Stomach smooth muscle (tissue), 2 donors: Measurements from ENCODE around the gene ZNF112.
"Not testable (repeated sequence)": the region's sequence is repeated elsewhere in the genome, so short reads cannot be mapped to it uniquely, and the experiment has no call there.

Experiments
- H3K27ac ChIP-seq: one replicate; pipeline ENCODE4 v1.7.0; 2013; ENCODE audit warnings: mild to moderate bottlenecking, low read length, inconsistent platforms
- H3K27me3 ChIP-seq, 2 donors: one replicate each; pipeline ENCODE4 v1.7.0; 2013; ENCODE audit warnings: low read length in 2 of 2; ENCODE audit not compliant: insufficient read depth in 2 of 2, control insufficient read depth in 1 of 2
- H3K36me3 ChIP-seq, 2 donors: one replicate each; pipeline ENCODE4 v1.7.0; 2013; ENCODE audit warnings: low read length in 2 of 2; ENCODE audit not compliant: control insufficient read depth in 2 of 2, insufficient read depth in 2 of 2
- H3K4me1 ChIP-seq: one replicate; pipeline ENCODE4 v1.7.0; 2013; ENCODE audit warnings: low read length; ENCODE audit not compliant: control insufficient read depth, insufficient read depth
- H3K4me3 ChIP-seq, 2 donors: one replicate each; pipeline ENCODE4 v1.7.0; 2013; ENCODE audit warnings: low read length in 2 of 2
- H3K9ac ChIP-seq, 2 donors: one replicate each; pipeline ENCODE4 v1.7.0; 2013; ENCODE audit warnings: low read length in 2 of 2, mild to moderate bottlenecking in 1 of 2
- H3K9me3 ChIP-seq, 2 donors: one replicate each; pipeline ENCODE4 v1.7.0; 2013; ENCODE audit warnings: low read length in 2 of 2; ENCODE audit not compliant: control insufficient read depth in 2 of 2
- donor health status: healthy.
- donor health status: Pancreatic carcinoma.

Gene ZNF112

DNA sequence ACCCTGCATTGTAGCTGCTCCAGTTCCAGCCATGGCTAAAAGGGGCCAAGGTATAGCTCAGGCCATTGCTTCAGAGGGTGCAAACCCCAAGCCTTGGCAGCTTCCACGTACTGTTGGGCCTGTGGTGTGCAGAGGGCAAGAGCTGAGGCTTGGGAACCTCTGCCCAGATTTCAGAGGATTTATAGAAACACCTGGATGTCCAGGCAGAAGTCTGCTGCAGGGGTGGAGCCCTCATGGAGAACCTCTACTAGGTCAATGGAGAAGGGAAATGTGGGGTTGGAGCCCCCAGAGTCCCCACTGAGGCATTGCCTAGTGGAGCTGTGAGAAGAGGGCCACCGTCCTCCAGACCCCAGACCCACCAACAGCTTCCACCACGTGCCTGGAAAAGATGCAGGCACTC is 21.8 kb downstream of the ZNF112 start:
- not testable (repeated sequence) for H3K4me3 ChIP-seq, H3K4me1 ChIP-seq, H3K9ac ChIP-seq, H3K27ac ChIP-seq, H3K27me3 ChIP-seq
- Histone ChIP-seq H3K9me3 (peaks cover 7 to 20% of the 10 kb centered on the region in 2 donors), H3K36me3 (peaks cover 58 to 65% of the 10 kb centered on the region in 2 donors)

DNA sequence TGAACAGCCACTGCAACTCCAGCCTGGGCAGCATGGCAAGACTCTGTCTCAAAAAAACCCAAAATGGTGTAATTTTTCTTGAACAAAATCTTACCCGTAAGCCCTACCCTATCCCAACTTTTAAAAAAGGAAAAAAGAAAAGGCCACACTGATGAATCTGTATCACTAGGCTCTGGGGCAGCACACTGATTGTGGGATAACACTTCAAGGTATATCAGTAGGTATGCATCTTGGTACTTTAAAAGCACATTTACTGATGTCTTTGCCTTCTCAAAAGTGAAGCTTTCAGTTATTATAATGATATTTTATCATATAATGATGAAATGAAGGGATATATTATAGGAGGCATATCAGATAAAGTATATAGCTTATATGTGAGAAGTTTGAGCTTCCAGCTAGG is 24.3 kb downstream of the ZNF112 start:
- Histone ChIP-seq H3K9ac (no peak overlapping the region), H3K4me3 (no peak overlapping the region), H3K4me1 (no peaks in the 10 kb centered on the region), H3K36me3 (peaks cover 71 to 77% of the 10 kb centered on the region in 2 donors), H3K27me3 (no peaks in the 10 kb centered on the region), H3K9me3 (peaks cover 10 to 19% of the 10 kb centered on the region in 2 donors), H3K27ac (no peak overlapping the region)

DNA sequence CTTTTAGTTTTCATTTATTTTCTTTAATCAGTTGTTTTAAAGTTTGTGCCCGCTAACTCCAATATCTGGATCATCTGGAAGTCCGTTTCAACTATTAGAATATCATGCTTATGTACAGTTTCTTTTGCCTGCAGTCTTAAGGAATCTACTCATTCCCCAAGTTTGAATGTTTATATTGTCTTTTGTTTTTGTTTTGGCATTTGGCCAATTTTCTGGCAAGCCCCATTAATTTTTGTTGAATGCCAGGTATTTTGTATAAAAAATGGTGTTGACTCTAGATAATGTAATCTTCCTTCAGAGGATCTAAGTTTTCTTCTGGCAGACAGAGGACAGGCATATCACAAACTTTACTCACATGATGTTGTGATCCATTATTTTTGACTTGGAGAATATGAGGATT is 40.6 kb downstream of the ZNF112 start:
- peaks cover 2 to 12% of the 10 kb centered on the region in 2 donors for H3K9me3 ChIP-seq

DNA sequence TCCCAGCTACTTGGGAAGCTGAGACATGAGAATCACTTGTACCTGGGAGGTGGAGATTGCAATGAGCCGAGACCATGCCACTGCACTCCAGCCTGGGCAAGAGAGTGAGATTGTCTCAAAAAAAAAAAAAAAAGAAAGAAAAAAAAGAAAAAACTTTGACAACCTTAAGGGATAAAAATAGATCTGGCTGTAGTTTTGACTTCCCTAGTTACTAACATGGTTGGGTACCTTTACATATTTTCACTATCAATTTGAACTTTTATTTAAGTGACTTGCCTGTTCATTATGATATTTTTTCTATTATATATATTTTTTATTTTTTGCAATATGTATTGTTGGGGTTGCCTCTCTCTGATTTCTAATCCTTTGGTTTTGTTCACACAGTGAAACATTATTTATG is 43.2 kb downstream of the ZNF112 start:
- Histone ChIP-seq H3K36me3 (no peaks in the 10 kb centered on the region), H3K27me3 (no peaks in the 10 kb centered on the region), H3K9ac (no peak overlapping the region), H3K9me3 (peaks cover 9 to 12% of the 10 kb centered on the region in 2 donors), H3K4me1 (no peaks in the 10 kb centered on the region), H3K4me3 (no peak overlapping the region), H3K27ac (no peak overlapping the region)

More for the DNA sequence above, 40.6 kb downstream of the ZNF112 start:
- Histone ChIP-seq H3K9ac (no peak overlapping the region), H3K4me1 (no peaks in the 10 kb centered on the region), H3K4me3 (no peak overlapping the region), H3K27ac (no peak overlapping the region), H3K27me3 (no peaks in the 10 kb centered on the region), H3K36me3 (no peaks in the 10 kb centered on the region)

DNA sequence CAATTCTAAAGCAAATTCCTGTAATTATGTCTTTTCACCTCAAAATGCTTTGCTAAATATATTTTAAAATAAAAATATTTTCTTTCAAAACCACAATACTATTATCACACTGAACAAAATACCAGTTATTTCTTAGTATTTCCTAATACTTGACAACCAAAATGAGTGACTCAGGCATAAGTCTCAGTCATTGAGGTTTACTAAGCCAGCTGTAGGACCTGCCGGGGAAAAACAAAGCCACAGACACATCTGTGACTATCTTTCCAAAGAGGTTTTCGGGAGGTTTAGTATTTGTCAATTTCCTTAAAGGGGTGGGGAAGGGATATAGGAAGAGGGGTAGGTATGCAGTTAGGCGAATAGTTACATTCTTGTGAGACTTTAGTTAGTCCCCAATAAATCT is 48.5 kb downstream of the ZNF112 start:
- peaks cover 0 to 2% of the 10 kb centered on the region in 2 donors for H3K36me3 ChIP-seq
- H3K9me3 ChIP-seq = peaks cover 9 to 10% of the 10 kb centered on the region in 2 donors
- H3K4me3 ChIP-seq = no peak overlapping the region
- no peak overlapping the region for H3K9ac ChIP-seq
- H3K27me3 ChIP-seq = no peaks in the 10 kb centered on the region
- H3K27ac ChIP-seq = no peak overlapping the region
- peaks cover 5% of the 10 kb centered on the region for H3K4me1 ChIP-seq

DNA sequence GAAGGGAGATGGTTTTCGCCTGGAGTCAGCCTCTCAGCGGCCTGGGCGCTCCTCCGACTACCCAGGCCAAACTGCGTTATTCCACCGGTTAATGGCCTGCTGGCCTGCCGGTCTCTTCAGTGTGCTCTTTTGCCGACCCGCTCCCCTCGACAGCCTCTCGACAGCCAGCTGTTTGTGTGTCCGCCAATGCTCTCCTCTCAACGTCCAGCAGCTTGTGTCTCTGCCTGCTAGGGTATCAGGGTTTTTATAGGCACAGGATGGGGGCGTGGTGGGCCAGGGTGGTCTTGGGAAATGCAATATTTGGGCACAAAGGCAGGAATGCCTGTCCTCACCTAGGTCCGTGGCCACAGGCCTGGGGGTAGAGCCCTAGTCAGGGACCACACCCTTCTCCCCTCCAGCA is 50.2 kb downstream of the ZNF112 start:
- H3K9me3 ChIP-seq = peaks cover 6 to 9% of the 10 kb centered on the region in 2 donors
- peaks cover 5% of the 10 kb centered on the region for H3K4me1 ChIP-seq
- H3K36me3 ChIP-seq = peaks cover 3 to 5% of the 10 kb centered on the region in 2 donors
- H3K27me3 ChIP-seq = no peaks in the 10 kb centered on the region
- no peak overlapping the region for H3K9ac ChIP-seq
- no peak overlapping the region for H3K4me3 ChIP-seq
- no peak overlapping the region for H3K27ac ChIP-seq

DNA sequence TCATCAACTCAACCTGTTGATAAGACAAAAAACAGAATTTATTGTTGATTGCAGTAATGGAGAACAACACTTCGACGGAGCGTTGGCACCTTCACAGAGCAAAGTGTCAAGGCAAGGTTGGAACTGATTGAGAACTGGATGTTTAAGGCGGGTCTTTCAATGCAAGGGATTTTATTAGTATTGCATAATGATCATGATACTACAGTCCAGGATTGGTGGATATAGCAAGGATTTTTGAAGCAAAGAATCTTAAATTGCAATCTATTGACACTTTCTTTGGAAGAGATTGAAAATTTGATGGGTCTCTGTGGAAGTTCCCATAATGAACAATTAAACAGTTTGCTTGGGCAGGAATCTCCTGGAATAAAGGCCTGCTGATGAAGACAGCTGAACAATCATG is 51.0 kb downstream of the ZNF112 start:
- Histone ChIP-seq H3K9me3 (peaks cover 6 to 7% of the 10 kb centered on the region in 2 donors), H3K27ac (no peak overlapping the region), H3K36me3 (peaks cover 3 to 8% of the 10 kb centered on the region in 2 donors), H3K27me3 (no peaks in the 10 kb centered on the region), H3K4me1 (peaks cover 5% of the 10 kb centered on the region), H3K9ac (no peak overlapping the region), H3K4me3 (peak overlapping the region; percentile 93 to 95)

DNA sequence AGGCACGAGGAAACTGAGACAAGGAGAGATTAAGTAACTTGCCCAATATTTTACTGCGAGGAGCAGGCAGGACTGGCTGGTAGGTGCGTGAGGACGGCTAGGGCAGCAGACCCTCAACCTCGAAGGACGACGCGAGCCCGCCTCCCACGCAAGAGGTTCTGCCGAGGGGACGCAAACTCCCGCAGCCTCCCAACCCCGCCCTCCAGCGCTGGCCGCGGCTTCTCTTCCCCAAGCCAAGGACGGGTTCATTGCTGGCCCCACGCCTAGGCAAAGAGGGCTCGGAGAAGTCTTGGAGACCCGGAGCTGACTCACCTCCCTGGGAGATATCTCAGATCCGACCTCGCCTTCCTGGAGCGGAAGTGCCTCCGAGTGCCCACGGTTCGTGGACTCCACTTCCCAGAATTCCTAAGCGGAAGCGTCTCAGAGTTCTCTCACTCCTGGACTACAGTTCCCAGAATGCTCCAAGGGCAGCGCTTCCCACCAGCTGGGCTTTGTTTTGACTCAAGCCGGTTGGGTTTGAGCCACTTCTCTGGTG is 51.8 kb downstream of the ZNF112 start, which contains the start of gene ZNF235:
TSS of gene ZNF235 (minus strand) at position 367 of the 535 bp plus-strand sequence. CDS start 1,621 bp downstream, outside the sequence.
- Histone ChIP-seq H3K27me3 (no peaks in the 10 kb centered on the region), H3K9ac (peak within 1 kb of the TSS; percentile 70 to 89), H3K27ac (peak within 1 kb of the TSS; percentile 69), H3K9me3 (peaks cover 4 to 6% of the 10 kb centered on the region in 2 donors), H3K36me3 (peaks cover 10% of the 10 kb centered on the region in 2 donors), H3K4me3 (peak within 1 kb of the TSS; percentile 93 to 95), H3K4me1 (peaks cover 5% of the 10 kb centered on the region)

DNA sequence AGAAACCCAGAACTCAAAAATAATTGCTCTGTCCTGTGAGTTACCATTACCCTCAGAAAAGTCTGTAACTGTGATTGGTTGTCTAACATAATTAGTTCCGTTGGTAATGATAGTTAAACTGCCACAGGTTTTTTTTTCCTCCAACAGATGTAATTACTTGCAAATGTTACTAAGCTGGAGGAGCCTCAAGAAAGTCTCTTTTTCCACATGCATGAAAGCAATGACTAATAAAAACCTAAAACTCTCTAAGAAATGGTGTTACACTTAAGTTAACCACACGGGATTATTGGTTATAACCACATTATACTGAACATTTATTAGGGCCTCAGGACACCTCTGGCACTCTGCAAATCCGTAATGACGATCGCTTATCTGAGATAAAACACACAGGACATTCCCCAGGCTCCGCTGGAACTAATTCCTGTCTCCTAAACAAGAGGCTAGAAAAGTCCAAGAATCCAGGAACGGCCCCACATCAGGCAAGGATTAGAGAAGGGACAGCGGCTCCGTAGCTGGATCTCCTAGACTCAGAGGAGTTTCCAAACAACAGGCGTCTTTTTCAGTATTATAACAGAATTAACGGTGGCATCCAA is 52.4 kb downstream of the ZNF112 start:
- H3K4me3 ChIP-seq = peak overlapping the region; percentile 93 to 95
- H3K36me3 ChIP-seq = peaks cover 16 to 17% of the 10 kb centered on the region in 2 donors
- H3K4me1 ChIP-seq = peaks cover 5% of the 10 kb centered on the region
- H3K27me3 ChIP-seq = no peaks in the 10 kb centered on the region
- peak overlapping the region; percentile 69 for H3K27ac ChIP-seq
- H3K9me3 ChIP-seq = peaks cover 0 to 6% of the 10 kb centered on the region in 2 donors
- peak overlapping the region; percentile 70 to 89 for H3K9ac ChIP-seq

DNA sequence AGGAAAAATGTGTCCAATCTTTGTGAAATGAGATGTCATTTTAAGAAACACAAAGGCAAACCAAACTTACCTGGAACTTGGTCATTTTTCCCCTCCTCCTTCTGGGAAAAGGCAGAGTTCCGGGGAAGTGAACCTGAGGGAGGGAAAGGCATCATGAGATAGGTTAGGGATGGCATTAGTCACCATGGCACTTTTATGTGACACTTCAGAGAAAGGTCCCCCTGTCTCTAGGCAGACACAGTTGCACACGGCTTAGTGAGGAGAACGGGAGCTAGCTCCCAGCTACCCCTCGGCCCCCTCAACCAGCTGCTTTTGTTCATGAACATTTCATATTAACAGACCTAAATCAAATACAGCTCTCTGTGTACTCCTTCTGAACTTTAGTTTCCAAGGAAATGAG is 53.2 kb downstream of the ZNF112 start:
- H3K9ac ChIP-seq = no peak overlapping the region
- peak overlapping the region in 1 of 2 donors; percentile 95 for H3K4me3 ChIP-seq
- H3K4me1 ChIP-seq = peaks cover 5% of the 10 kb centered on the region
- H3K27ac ChIP-seq = no peak overlapping the region
- H3K9me3 ChIP-seq = peaks cover 0 to 6% of the 10 kb centered on the region in 2 donors
- peaks cover 22 to 24% of the 10 kb centered on the region in 2 donors for H3K36me3 ChIP-seq
- no peaks in the 10 kb centered on the region for H3K27me3 ChIP-seq

DNA sequence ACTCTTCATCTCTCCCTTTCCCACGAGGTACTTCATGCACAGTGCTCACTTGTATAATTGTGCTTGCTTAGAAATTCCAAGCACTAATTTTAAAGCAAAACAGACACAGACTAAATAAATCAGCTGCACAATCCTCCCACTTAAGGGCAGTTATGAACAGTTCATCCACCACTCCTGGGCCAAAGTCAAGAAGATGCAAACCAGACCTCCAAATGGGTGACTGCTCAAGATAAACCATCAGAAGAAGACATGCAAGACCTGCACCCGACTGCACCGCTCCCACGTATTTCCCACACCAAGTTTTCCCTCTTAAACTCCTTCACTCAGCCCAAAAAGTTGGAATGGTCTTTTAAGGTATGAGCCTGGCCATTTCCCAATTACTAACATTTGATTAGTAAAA is 71.5 kb downstream of the ZNF112 start:
- no peak overlapping the region for H3K4me3 ChIP-seq
- peaks cover 25 to 30% of the 10 kb centered on the region in 2 donors for H3K36me3 ChIP-seq
- H3K4me1 ChIP-seq = no peaks in the 10 kb centered on the region
- no peaks in the 10 kb centered on the region for H3K27me3 ChIP-seq
- H3K9ac ChIP-seq = no peak overlapping the region
- no peak overlapping the region for H3K27ac ChIP-seq
- H3K9me3 ChIP-seq = peaks cover 21 to 34% of the 10 kb centered on the region in 2 donors
